Amniotic epithelial cell (primary cell): ENCODE results near the gene ALOX12.

Experiments
- DNase-seq: peaks from one replicate; pipeline ENCODE4 v3.0.0-alpha.2; 2010; ENCODE audit warnings: low read depth

ALOX12 gene

DNA sequence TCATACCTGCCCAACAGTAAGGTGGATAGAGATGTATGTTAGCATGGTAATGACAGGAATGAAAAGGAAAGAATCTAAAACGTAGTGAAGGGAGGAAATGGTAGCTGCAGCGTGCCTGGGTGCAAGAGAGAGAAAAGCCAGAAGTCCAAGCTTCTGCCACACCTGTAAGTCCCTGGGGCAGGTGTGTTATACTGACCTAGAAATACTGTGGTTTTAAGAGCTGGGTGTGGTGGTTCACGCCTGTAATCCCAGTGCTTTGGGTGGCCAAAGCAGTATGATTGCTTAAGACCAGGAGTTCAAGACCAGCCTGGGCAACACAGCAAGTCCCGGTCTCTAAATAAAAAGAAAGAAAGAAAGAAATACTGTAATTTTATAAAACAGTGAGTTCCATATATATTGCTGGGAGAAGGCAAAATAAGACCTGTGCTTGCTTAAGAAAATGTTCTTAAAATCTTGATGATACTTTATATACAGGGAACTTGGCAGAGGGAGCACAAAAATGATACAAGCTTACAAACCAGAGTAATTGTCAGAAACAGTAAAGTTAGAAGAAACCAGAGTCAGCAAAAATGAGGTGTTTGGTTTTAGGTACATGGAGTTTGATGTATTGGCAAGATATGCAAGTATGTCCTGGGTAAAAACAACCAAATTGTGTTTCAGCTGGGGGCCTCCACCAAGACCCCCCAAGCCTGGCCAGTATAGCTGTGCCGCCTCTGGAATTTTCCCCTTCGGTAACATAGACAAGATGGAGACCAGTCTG lies 6.6 kb downstream of the ALOX12 start:
- no peak for DNase-seq

DNA sequence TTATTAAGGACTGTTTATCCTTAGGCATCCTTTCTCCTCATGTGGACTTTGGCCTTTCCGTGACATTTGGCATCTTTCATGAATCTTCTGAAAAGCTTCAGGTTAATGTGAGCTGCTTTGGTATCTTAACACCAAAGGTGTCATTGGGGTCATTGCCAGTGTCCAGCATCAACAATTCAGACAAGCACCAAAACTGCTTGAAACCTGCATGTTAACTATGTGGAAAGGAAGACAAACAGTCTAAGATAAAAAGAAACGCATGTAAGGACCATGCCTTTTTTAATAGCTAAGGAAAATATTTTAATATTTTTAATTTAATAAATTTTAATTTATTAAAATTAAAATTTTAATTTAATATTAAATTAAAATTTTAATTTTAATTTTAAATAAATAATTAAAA lies 7.9 kb downstream of the ALOX12 start:
- no peak for DNase-seq

DNA sequence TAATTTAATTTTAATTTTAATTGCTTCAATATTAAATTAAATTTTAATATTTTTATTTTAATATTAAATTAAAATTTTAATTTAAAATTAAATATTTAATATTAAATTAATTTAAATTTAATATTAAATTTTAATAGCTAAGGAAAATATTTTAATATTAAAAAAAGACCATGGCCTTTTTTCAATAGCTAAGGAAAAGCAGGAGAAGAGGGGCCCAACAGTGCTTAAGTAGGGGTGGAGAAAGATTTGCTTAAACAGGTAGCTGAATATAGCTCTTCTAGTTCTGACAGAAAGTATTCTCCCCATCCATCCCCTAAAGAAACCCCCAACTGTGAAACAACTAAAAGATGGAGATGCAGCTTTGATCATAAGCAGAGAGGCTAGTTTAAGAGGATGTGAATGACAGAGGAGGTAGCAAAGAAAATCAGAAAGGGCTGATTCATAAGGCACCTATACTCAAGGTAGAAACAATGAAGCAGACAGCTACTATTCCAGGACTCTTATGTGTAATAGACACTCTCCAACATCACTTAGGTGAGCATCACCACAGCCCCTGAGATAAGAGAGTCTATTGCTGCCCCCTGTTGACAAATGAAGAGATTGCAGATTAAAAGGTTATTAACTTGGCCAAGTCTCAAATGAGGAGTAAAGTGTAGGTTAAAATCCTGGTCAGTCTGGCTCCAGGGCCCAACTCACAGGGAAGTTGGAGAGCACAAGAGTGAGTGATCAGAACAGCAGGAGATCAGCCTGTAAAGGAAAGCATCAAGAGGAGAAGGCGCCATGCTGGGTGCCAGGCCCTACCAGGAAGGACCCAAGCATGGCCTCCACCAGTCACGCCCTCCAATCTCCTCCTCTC lies 8.8 kb downstream of the ALOX12 start:
- DNase-seq = peak; percentile 51

DNA sequence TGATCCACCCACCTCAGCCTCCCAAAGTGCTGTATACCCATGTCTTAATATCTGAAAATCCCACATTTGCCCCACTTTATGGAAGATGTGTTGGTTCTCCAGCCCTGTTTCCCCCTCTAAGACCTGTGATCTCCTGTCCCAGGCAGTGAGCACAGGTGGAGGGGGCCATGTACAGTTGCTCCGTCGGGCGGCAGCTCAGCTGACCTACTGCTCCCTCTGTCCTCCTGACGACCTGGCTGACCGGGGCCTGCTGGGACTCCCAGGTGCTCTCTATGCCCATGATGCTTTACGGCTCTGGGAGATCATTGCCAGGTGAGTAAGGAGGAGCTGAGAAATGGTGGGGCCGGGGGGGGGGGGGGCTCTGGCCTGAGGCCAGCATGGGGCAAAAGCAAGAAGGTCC lies 9.9 kb downstream of the ALOX12 start:
- no peak for DNase-seq

DNA sequence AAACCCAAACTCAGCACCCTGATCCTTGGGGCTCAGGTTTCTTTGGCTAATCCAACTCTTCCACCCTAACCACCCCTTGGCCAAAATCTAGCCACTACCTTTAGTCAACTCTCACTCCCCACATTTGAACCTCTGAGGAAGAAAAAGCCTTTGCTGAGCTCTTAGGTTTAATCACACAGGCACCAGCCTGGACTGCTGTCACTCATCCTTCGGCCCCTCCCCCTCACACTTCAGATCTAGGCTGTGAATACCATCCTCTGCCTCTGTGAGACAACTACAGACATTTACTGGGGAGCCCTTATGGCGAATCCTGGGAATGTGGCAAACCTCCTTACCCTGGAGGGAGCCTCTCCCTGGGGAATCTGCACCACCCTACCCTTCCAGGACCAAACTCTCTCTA lies 11.3 kb downstream of the ALOX12 start:
- no peak for DNase-seq

DNA sequence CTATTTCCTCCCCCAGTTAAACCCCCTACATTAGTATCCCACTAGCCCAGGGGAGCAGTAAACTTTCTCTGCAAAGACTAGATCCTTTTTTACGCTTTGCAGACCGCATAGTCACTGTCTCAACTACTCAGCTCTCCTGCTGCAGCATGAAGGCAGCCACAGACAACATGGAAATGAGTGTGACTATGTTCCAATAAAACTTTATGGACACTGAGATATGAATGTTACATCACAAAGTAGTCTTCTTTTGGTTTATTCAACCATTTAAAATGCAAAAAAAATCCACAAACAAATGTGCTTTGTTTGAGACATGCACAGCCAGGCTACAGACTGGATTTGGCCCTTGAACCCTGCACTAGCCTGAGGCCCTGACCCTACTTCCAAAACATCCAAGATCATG lies 14.7 kb downstream of the ALOX12 start:
- DNase-seq = no peak

DNA sequence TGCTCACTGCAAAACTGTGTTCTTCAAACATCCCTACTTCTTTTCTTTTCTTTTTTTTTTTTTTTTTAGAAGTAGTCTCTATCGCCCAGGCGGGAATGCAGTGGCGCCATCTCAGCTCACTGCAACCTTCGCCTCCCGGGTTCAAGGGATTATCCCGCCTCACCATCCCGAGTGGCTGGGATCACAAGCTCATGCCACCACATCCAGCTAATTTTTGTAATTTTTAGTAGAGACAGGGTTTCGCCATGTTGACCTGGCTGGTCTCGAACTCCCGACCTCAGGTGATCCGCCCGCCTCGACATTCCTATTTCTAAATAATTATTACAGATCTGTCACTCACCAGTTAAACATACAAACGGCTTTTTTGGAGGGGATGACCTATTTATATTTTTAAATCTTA lies 15.6 kb downstream of the ALOX12 start:
- no peak for DNase-seq

DNA sequence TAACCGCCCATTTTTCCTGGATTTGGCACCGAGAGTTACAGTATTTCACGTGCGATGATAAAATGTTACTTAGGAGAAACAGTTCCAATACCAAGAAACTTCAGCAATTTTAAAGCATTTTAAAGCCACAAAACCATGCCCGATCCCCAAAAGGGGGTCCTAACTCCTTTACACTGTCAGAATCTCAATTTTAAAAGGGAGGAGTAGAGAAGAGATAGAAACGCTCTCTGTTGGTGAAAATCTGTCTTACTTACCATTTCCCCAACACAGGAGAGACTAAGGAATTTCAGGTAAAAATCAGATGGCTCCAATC lies 16.0 kb downstream of the ALOX12 start:
- no peak for DNase-seq

DNA sequence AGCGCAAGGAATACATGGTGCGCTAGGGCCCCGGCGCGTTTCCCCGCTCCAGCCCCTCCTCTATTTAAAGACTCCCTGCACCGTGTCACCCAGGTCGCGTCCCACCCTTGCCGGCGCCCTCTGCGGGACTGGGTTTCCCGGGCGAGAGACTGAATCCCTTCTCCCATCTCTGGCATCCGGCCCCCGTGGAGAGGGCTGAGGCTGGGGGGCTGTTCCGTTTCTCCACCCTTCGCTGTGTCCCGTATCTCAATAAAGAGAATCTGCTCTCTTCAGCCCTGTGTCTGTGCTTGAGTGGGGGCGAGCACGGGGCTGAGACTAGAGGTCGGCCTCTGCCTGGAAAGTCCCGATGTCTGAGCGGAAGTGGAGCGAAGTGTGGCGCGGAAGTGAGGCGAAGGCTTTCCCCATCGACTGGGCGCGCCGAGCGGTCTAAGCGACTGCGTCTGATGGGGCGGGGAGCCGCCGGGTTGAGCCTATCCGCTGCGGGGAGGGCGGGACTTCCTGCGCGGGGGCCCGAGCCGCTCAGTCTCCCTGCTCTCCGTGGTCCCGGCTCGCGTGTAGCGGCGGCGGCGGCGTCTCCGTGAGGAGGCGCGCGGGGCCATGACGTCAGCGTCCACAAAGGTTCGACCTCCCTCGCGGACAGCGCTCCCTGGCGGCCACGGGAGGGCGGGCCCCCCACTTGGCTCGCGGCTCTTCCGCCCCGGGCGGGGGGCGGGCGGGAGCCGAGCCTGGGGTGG lies 18.6 kb downstream of the ALOX12 start:
- DNase-seq = peak; percentile 94

DNA sequence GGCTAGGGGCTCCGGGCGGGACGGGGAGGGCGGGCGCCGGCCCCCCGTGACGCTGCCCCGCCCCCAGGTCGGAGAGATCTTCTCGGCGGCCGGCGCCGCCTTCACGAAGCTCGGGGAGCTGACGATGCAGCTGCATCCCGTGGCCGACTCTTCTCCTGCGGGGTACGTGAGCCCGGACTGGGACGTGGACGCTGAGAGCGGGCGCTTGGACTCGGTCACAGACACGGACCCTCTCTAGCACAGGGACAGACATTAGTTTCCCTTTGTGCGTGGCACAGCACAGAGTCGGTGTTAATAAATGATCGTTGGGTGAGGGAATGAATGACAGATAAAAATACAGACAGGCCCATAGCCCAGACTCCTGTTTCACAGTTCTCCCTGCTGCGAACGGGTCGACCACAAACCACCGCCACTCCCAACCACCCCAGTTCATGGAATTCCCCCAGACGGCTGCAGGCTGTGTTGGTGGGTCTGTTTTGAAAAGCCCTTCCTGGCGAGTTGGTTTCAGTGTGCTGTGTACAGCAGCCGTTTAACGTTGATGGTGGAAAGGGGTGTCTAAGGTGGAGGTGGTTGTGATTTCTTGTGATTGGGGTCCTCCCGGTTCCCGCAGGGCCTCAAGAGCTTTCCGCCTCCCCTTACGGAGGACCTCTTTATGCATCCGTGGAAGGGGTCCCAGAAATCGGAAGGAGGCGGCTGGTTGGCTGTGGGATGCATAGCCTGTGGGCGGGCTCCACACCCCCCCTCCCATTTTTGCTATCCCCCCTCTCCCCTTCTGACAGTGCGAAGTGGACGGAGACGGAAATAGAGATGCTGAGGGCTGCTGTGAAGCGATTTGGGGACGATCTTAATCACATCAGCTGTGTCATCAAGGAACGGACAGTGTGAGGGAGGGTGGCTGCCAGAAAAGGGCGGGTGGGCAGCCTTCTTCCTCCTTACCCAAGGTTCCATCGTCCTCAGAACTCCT lies 19.4 kb downstream of the ALOX12 start:
- peak; percentile 65 for DNase-seq

DNA sequence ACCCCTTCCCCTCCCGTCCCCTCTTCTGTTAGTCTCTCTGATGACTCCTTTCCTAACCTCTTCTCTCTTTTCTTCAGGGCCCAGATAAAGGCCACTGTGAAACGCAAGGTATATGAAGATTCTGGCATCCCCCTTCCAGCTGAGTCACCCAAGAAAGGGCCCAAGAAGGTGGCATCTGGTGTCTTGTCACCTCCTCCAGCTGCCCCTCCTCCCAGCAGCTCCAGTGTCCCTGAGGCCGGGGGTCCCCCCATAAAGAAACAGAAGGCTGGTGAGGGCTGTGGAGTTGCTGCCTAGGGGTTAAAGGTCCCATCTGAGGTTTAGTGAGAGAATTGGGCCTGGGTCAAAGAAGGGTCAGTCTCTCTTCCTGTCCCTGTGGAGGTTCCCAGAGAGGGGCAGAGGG lies 20.6 kb downstream of the ALOX12 start:
- no peak for DNase-seq

DNA sequence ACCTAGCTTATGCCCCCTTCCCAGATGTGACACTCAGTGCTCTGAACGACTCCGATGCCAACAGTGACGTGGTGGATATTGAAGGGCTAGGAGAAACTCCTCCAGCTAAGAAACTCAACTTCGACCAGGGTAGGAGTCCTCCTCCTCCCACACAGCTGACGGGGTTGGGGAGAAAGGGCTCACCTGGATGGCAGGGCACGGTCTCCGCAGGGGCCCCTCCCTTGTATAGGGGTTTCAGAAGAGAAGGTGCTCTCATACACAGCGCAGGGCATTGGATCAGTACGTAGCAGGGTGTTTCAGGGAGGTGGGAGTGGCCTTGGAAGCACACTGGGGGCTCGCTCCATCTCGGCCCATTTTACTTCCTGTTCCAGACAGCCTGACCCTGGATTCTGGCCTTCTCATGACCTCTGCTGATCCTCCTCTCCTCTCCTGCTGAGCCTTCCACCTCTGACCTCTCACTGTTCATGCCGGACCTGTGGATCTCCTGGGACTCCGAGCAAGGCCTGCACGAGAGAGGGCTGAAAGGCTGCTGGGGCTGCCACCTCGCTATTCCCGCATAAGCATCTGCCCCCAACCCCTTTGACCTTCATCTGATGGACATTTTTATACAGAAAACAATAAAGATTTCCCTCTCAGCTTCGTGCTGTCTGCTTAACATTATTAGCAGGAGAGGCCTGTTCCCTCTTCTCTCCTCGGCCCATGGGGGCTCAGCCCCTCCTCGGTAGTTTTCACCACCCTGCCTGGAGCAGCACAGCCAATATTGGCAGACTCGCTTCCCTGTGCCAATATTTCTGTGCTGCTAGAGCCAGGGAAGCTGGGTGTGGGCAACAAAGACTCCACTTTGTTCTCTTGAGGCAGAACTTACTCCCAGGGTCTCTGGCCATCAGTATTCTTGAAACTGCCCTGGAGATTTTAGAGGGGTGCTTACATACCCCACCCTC lies 21.3 kb downstream of the ALOX12 start:
- no peak for DNase-seq

DNA sequence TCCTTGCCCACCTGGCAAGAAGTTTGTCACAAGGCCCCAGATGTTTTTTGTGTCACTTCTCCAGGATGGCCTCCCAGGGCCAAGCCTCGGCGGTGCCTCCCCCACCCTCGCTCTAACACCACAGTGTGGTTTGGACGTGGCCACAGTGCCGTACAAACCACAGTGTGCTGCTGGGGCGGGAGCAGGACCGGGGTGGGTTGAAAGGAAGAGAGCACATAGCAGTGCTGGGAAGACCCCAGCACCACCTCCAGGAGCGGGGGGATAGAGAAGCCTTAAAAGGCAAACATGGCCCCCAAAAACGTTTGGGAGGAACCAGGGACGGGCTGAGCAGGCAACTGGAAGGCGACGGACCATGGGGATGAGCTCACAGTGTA lies 22.0 kb downstream of the ALOX12 start:
- DNase-seq = no peak

DNA sequence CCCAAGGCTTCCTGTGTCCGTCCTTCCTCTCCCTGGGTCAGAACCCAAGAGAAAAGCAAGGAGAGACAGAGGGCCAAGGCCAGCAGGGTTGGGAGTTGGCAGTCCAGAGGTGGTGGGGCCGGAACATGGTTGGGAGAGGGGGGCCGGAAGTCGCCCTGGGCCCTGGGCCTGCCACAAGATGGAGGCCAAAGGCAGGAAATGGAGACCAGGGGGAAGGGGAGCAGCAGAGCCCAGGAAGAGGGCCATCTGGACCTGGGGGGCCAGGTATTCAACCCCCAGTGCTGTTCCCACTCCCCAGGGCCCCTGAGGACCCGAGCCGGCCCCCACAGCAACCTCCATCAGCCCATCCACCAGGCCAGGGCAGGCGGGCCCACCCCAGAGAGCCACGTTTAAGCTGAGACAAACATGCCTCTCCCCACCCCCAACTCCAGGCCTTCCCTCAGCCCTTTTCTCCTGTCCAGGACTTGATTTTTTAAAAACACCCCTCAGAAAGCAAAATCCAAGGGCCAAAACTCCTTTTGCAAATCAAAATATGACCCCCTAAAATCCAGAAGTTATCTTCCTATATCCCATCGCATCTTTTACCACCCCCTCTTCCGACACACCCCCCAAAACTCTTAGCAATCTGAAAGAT lies 22.6 kb downstream of the ALOX12 start:
- no peak for DNase-seq

DNA sequence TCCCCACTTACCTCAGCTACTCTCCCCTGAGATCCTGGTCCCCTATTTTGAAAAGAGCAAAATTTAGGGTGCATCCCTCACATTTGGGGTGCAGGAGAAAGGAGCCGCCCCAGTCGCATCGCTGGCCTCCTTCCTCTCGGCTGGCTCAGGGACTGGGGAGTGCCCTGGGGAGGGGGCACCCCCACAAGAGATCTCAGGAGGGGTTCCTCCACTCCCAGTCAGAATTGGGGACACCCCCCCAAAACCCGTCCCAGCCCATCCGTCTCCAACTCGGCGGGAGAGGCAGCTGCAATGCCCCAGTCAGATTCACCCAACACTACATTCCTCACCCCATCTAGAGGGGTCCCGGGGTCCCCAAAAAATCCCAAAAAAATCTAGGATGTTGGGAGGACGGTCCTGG lies 23.5 kb downstream of the ALOX12 start:
- DNase-seq = no peak

DNA sequence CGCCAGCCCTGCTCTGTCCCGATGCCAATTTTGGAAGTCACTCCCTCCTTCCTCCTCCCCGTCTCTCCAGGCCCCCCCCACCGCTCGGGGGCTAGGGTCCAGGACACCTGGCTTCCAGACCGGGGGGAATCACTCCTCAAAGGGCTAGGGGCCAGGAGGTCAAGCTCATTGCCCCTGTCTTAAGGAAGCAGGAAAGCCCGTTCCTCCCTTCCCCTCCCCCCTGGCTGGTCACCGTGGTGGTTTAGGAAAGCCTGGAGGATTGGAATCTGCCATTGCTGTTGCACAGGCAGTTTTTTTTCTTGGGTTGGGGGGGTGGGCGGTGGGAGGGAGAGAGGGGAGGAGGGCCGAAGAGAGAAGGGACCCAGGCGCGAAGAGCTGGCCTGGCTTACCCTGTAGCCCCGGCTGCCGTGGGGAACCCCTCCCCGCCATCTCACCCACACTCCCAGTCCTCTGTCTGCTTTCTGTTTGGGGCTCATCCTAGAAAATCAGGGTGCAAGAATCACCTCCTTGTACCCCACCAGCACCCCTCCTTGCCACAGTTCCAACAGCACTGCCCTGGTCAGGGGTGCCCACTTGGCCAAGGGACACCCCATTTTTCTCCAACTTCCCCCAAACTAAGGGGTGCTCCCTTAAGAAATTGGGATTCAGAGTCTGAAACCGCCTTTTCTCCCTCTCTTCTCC lies 24.1 kb downstream of the ALOX12 start:
- DNase-seq = peak; percentile 43

DNA sequence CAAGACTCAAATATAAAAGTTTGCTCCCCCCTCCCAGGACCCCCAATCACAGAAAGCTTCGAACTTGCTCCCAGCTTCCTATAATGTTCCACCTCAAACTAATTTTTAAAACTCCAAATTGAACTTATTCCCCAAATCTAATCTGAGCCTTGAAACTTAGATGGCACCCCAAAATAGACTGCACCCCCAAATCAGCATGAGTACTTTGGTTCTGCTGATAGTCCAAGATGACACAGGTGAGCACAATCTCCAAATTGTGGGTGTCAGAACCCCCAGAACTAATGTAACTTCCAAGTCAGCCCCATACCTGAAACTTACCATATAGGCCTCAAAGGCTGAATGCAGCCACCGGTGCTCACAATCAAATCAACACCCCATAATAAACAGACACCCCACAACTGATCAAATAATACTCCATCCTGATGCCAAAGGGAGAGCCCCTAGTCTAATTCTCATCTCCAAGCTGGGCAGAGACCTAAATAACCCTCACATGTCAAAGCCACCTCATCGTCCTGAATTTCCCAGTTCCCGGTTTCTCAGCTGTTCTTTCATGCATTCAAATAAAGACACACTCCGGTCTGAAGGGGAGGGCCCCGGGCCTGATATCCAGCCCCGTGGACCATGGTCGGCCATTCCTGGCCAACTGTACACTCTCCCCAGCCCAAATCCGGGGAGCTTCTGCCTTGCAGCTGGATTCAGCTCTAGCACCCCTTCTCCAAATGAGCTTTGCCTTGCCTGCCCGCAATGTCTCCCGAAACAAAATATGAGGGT lies 25.2 kb downstream of the ALOX12 start:
- DNase-seq = no peak

DNA sequence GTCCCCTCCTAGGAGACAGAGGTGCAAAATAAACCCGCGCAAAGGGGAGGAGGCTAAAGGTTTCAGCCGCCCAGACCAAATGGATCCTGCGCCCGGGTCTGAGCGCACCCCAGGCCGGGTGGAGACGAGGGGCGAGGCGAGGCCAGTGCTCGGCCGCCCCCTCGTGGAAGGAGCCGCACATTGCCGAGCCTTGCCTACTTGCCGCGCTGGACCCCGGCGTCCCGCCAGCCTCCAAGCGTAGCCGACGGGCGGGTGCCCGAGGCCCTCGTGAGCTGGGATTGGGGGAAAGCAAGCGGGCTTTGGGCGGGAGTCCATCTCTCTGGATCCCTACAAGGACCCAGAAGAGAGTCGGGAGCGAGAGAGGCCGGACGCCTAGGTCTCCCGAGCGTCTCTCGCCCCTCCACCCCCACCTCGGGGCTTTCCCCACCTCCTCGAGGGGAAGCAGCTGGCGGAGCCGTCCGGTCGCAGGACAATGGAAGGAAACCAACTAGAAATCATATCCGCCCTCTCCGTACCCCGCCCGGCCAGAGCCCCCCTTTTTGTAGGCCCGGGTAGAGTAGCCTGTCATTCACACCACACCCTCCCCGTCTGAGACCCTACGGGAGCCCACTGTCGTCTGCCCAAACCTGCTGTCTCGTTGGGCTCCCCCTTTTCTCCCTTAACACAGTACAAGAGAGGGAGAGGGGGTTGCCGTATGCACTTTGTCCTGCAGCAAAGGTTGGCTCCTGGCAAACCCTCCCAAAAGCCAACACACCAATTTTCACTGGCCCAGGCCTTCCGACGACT lies 26.3 kb downstream of the ALOX12 start:
- DNase-seq = no peak
